BLaER1 (cell line): ENCODE data around the gene DHX8.

Experiments used
- H3K27ac ChIP-seq: shearing (Covaris generic); formaldehyde crosslinking; 2 replicates; pipeline ENCODE4 v1.8.1; 2022
- H3K27me3 ChIP-seq: shearing (Covaris generic); formaldehyde crosslinking; 2 replicates; pipeline ENCODE4 v1.8.1; 2022
- H3K36me3 ChIP-seq: shearing (Covaris generic); formaldehyde crosslinking; 2 replicates; pipeline ENCODE4 v1.8.1; 2022
- H3K4me1 ChIP-seq: shearing (Covaris generic); formaldehyde crosslinking; 2 replicates; pipeline ENCODE4 v1.8.1; 2022
- H3K4me2 ChIP-seq: shearing (Covaris generic); formaldehyde crosslinking; 2 replicates; pipeline ENCODE4 v1.8.1; 2022
- H3K4me3 ChIP-seq: shearing (Covaris generic); formaldehyde crosslinking; 2 replicates; pipeline ENCODE4 v1.8.1; 2022
- H3K9ac ChIP-seq: shearing (Covaris generic); formaldehyde crosslinking; 2 replicates; pipeline ENCODE4 v1.8.1; 2022
- H3K9me3 ChIP-seq: shearing (Covaris generic); formaldehyde crosslinking; 2 replicates; pipeline ENCODE4 v1.8.1; 2022
- H4K20me1 ChIP-seq: shearing (Covaris generic); formaldehyde crosslinking; 2 replicates; pipeline ENCODE4 v1.8.1; 2022
- Cebpa-rat ChIP-seq: shearing (Covaris generic); IDR thresholded peaks from 2 replicates; pipeline ENCODE4 v1.8.1; 2022

Gene DHX8

GRCh38 chr17:43521389-43521788, 37.6 kb downstream of the DHX8 start:
- Histone ChIP-seq H3K27me3 (no peaks in the 10 kb centered on the region), H3K27ac (no peak overlapping the region), H3K4me3 (no peak overlapping the region), H3K9me3 (no peaks in the 10 kb centered on the region), H3K36me3 (peaks cover 100% of the 10 kb centered on the region), H4K20me1 (peaks cover 22% of the 10 kb centered on the region; the same call in 1 of the 2 replicates), H3K4me1 (no peaks in the 10 kb centered on the region), H3K4me2 (no peak overlapping the region), H3K9ac (no peak overlapping the region)
- no peak for TF ChIP-seq Cebpa-rat

GRCh38 chr17:43524945-43525575, 41.3 kb downstream of the DHX8 start:
- Histone ChIP-seq H3K4me1 (peaks cover 12% of the 10 kb centered on the region), H3K36me3 (peaks cover 91% of the 10 kb centered on the region), H3K9ac (no peak overlapping the region), H3K9me3 (no peaks in the 10 kb centered on the region), H3K27me3 (no peaks in the 10 kb centered on the region), H4K20me1 (peaks cover 39% of the 10 kb centered on the region; the same call in 1 of the 2 replicates), H3K4me2 (no peak overlapping the region), H3K27ac (no peak overlapping the region), H3K4me3 (no peak overlapping the region)
- TF ChIP-seq Cebpa-rat: no peak

- H3K27ac ChIP-seq: no peak overlapping the region
- H3K9ac ChIP-seq: no peak overlapping the region
- H4K20me1 ChIP-seq: peaks cover 42% of the 10 kb centered on the region; the same call in 1 of the 2 replicates
- H3K4me3 ChIP-seq: no peak overlapping the region
- H3K27me3 ChIP-seq: no peaks in the 10 kb centered on the region
- no peaks in the 10 kb centered on the region for H3K9me3 ChIP-seq
- TF ChIP-seq Cebpa-rat: no peak
- peaks cover 71% of the 10 kb centered on the region for H3K36me3 ChIP-seq
- H3K4me2 ChIP-seq: no peak overlapping the region
- peaks cover 24% of the 10 kb centered on the region for H3K4me1 ChIP-seq
Observed at GRCh38 chr17:43526886-43527648, 43.3 kb downstream of the DHX8 start.

- TF ChIP-seq Cebpa-rat: no peak
- Histone ChIP-seq H4K20me1 (peaks cover 38% of the 10 kb centered on the region; the same call in 1 of the 2 replicates), H3K4me3 (no peak overlapping the region), H3K4me2 (no peak overlapping the region), H3K9ac (no peak overlapping the region), H3K27ac (no peak overlapping the region), H3K27me3 (no peaks in the 10 kb centered on the region), H3K36me3 (peaks cover 57% of the 10 kb centered on the region), H3K9me3 (no peaks in the 10 kb centered on the region), H3K4me1 (peaks cover 24% of the 10 kb centered on the region)
Observed at GRCh38 chr17:43528319-43528987, 44.7 kb downstream of the DHX8 start.

- no peak for TF ChIP-seq Cebpa-rat
- H3K4me1 ChIP-seq: peaks cover 24% of the 10 kb centered on the region
- H3K9ac ChIP-seq: no peak overlapping the region
- peak overlapping the region; percentile 79 for H3K4me2 ChIP-seq
- H3K4me3 ChIP-seq: no peak overlapping the region
- no peak overlapping the region for H3K27ac ChIP-seq
- H3K27me3 ChIP-seq: no peaks in the 10 kb centered on the region
- H3K9me3 ChIP-seq: no peaks in the 10 kb centered on the region
- peaks cover 49% of the 10 kb centered on the region for H3K36me3 ChIP-seq
- peaks cover 31% of the 10 kb centered on the region; the same call in 1 of the 2 replicates for H4K20me1 ChIP-seq
Observed at GRCh38 chr17:43528988-43529814, 45.4 kb downstream of the DHX8 start.

GRCh38 chr17:43529947-43530287, 46.1 kb downstream of the DHX8 start:
- Histone ChIP-seq H3K4me3 (no peak overlapping the region), H3K9ac (peak overlapping the region; percentile 45; the same call in 1 of the 2 replicates), H3K27ac (peak overlapping the region; percentile 55), H3K9me3 (no peaks in the 10 kb centered on the region), H3K4me2 (peak overlapping the region; percentile 79), H3K4me1 (peaks cover 24% of the 10 kb centered on the region), H3K36me3 (peaks cover 42% of the 10 kb centered on the region), H3K27me3 (no peaks in the 10 kb centered on the region), H4K20me1 (peaks cover 27% of the 10 kb centered on the region; the same call in 1 of the 2 replicates)
- no peak for TF ChIP-seq Cebpa-rat

- Histone ChIP-seq H3K4me1 (peaks cover 25% of the 10 kb centered on the region), H3K9me3 (no peaks in the 10 kb centered on the region), H3K36me3 (peaks cover 37% of the 10 kb centered on the region), H3K4me3 (no peak overlapping the region), H3K27ac (peak overlapping the region; percentile 55), H4K20me1 (peaks cover 27% of the 10 kb centered on the region; the same call in 1 of the 2 replicates), H3K27me3 (no peaks in the 10 kb centered on the region), H3K9ac (peak overlapping the region; percentile 45; the same call in 1 of the 2 replicates), H3K4me2 (peak overlapping the region; percentile 79)
- TF ChIP-seq Cebpa-rat: no peak
Observed at GRCh38 chr17:43530288-43531081, 46.7 kb downstream of the DHX8 start.

GRCh38 chr17:43531082-43531378, 47.3 kb downstream of the DHX8 start:
- no peaks in the 10 kb centered on the region for H3K27me3 ChIP-seq
- H3K27ac ChIP-seq: no peak overlapping the region
- H3K4me2 ChIP-seq: peak overlapping the region; percentile 79; the same call in 1 of the 2 replicates
- H4K20me1 ChIP-seq: peaks cover 27% of the 10 kb centered on the region; the same call in 1 of the 2 replicates
- no peak overlapping the region for H3K4me3 ChIP-seq
- H3K9me3 ChIP-seq: no peaks in the 10 kb centered on the region
- peaks cover 31% of the 10 kb centered on the region for H3K36me3 ChIP-seq
- H3K4me1 ChIP-seq: peaks cover 30% of the 10 kb centered on the region
- no peak overlapping the region for H3K9ac ChIP-seq
- no peak for TF ChIP-seq Cebpa-rat

GRCh38 chr17:43531955-43532354, 48.2 kb downstream of the DHX8 start:
- Histone ChIP-seq H3K4me3 (no peak overlapping the region), H3K27me3 (no peaks in the 10 kb centered on the region), H3K9me3 (no peaks in the 10 kb centered on the region), H3K4me2 (no peak overlapping the region), H4K20me1 (peaks cover 27% of the 10 kb centered on the region; the same call in 1 of the 2 replicates), H3K27ac (no peak overlapping the region), H3K9ac (no peak overlapping the region), H3K4me1 (peaks cover 40% of the 10 kb centered on the region), H3K36me3 (peaks cover 22% of the 10 kb centered on the region)
- TF ChIP-seq Cebpa-rat: no peak
